Measurements from ENCODE around the gene EXD3.

DNA sequence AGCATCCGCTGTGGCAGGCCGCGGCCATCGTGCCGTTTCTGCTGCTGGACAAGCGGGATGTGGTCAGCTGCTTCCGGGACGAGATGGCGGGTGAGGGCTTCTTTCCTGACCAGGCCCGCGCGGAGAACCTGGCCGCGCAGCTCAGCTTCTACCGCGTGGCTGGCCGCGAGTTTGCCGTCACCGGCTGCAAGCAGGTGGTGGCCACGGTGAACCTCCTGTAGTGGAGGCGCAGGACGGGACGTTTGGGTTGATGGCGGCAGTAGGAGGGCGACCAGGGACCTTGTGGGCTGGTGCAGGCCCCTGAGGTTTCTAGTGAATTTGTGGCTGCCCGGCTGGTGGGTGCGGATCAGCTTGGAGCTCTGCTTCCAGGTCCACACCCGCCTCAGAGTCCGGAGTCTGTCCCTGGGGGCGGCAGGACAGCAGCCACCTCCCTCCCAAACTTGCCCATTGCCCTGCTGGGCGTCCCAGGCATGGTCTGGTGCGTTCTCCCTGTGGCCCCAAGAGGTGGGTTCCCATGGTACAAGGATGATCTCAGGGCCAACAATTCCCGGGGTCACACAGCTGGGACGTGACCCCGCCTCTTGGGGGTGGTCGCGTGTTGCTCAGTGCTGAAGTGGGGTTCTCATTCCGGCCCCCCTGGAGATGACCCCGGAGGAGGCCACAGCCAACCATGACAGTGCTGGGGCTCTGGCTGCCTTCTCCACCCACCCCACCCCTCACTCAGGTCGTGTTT, 143.1 kb downstream of the EXD3 start:
- TF ChIP-seq, protein P1, sequence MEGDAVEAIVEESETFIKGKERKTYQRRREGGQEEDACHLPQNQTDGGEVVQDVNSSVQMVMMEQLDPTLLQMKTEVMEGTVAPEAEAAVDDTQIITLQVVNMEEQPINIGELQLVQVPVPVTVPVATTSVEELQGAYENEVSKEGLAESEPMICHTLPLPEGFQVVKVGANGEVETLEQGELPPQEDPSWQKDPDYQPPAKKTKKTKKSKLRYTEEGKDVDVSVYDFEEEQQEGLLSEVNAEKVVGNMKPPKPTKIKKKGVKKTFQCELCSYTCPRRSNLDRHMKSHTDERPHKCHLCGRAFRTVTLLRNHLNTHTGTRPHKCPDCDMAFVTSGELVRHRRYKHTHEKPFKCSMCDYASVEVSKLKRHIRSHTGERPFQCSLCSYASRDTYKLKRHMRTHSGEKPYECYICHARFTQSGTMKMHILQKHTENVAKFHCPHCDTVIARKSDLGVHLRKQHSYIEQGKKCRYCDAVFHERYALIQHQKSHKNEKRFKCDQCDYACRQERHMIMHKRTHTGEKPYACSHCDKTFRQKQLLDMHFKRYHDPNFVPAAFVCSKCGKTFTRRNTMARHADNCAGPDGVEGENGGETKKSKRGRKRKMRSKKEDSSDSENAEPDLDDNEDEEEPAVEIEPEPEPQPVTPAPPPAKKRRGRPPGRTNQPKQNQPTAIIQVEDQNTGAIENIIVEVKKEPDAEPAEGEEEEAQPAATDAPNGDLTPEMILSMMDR (conservative IDR thresholded peaks at IDR 0.05; ENCODE audit: low read length), result no peak
- no peak for TF ChIP-seq EZH2phosphoT487 (IDR thresholded peaks at IDR 0.05; ENCODE audit: borderline replicate concordance, low read depth, low read length)
